ENCODE data around the gene L3MBTL1. TPM values are rescaled to one million over a fixed set of nuclear protein-coding genes. Genes with fewer than 3 reads are reported as not detected.

L3MBTL1 gene
- total and polyA plus RNA-seq, 3 donors from 2014 or later = 16.9 to 68.1 (median 64.5) TPM

- no peak overlapping the region for H3K27ac ChIP-seq
- H3K36me3 ChIP-seq (ENCODE audit: low read depth, missing control alignments) = no peaks in the 10 kb centered on the region
- no peaks in the 10 kb centered on the region for H3K9me3 ChIP-seq
- H3K4me3 ChIP-seq = no peak overlapping the region
- intact Hi-C loops (cut with DNase I; ENCODE audit: low total_unique reads) = no loop called here
- no peak for DNase-seq
- TF ChIP-seq, protein P1, sequence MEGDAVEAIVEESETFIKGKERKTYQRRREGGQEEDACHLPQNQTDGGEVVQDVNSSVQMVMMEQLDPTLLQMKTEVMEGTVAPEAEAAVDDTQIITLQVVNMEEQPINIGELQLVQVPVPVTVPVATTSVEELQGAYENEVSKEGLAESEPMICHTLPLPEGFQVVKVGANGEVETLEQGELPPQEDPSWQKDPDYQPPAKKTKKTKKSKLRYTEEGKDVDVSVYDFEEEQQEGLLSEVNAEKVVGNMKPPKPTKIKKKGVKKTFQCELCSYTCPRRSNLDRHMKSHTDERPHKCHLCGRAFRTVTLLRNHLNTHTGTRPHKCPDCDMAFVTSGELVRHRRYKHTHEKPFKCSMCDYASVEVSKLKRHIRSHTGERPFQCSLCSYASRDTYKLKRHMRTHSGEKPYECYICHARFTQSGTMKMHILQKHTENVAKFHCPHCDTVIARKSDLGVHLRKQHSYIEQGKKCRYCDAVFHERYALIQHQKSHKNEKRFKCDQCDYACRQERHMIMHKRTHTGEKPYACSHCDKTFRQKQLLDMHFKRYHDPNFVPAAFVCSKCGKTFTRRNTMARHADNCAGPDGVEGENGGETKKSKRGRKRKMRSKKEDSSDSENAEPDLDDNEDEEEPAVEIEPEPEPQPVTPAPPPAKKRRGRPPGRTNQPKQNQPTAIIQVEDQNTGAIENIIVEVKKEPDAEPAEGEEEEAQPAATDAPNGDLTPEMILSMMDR (IDR thresholded peaks at IDR 0.05) = no peak
- H3K27me3 ChIP-seq = no peaks in the 10 kb centered on the region
- H3K4me1 ChIP-seq = peaks cover 7% of the 10 kb centered on the region
- WGBS, 2 donors = 92 to 100% methylated on average over 1 of the region's 1 CpG
Observed at GRCh38 chr20:43520074-43520630, 12.7 kb downstream of the L3MBTL1 start.

- H3K27me3 ChIP-seq = no peaks in the 10 kb centered on the region
- H3K4me3 ChIP-seq = no peak overlapping the region
- no peaks in the 10 kb centered on the region for H3K9me3 ChIP-seq
- 86 to 90% methylated on average over 5 of the region's 5 CpGs for WGBS, 2 donors
- no peak for DNase-seq
- no peak overlapping the region for H3K27ac ChIP-seq
- intact Hi-C loops (cut with DNase I; ENCODE audit: low total_unique reads) = no loop called here
- no peaks in the 10 kb centered on the region for H3K4me1 ChIP-seq
- no peaks in the 10 kb centered on the region for H3K36me3 ChIP-seq (ENCODE audit: low read depth, missing control alignments)
- no peak for TF ChIP-seq POLR2A (IDR thresholded peaks at IDR 0.05)
- TF ChIP-seq, protein P1 (IDR thresholded peaks at IDR 0.05) = no peak
Observed at GRCh38 chr20:43525021-43525420, 17.5 kb downstream of the L3MBTL1 start.

GRCh38 chr20:43528258-43528875 is 20.9 kb downstream of the L3MBTL1 start:
- no peak for DNase-seq
- no peak overlapping the region for H3K27ac ChIP-seq
- no peak overlapping the region for H3K4me3 ChIP-seq
- TF ChIP-seq POLR2A (IDR thresholded peaks at IDR 0.05) = no peak
- TF ChIP-seq, protein P1 (IDR thresholded peaks at IDR 0.05) = no peak
- no peaks in the 10 kb centered on the region for H3K9me3 ChIP-seq
- no peaks in the 10 kb centered on the region for H3K27me3 ChIP-seq
- H3K4me1 ChIP-seq = no peaks in the 10 kb centered on the region
- intact Hi-C loops (cut with DNase I; ENCODE audit: low total_unique reads) = no loop called here
- WGBS, 2 donors = 88 to 89% methylated on average over 8 of the region's 8 CpGs
- H3K36me3 ChIP-seq (ENCODE audit: low read depth, missing control alignments) = no peaks in the 10 kb centered on the region

DNA sequence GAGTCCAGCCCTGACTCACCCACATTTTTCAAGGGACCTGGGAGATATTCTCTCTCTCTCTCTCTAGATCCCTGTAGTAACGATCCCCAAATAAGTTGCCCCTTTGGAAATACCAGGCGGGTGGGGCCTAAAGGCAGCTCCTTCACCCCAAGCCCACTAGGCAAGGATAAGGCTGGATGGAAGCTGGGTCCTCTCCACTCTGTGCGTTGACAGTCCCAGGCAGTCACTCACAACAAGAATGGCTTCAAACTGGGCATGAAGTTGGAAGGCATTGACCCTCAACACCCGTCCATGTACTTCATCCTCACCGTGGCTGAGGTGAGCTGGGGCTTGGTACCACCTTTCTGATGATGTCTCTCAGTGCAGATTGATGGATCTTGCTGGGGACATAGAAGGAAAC is 21.6 kb downstream of the L3MBTL1 start:
- Histone ChIP-seq H3K36me3 (ENCODE audit: low read depth, missing control alignments) (no peaks in the 10 kb centered on the region), H3K4me1 (no peaks in the 10 kb centered on the region), H3K27me3 (no peaks in the 10 kb centered on the region), H3K9me3 (no peaks in the 10 kb centered on the region), H3K4me3 (no peak overlapping the region), H3K27ac (no peak overlapping the region)
- intact Hi-C loops (cut with DNase I; ENCODE audit: low total_unique reads) = no loop called here
- DNase-seq = no peak
- WGBS, 2 donors = 96 to 100% methylated on average over 2 to 5 of the region's 5 CpGs
- TF ChIP-seq, protein P1 (IDR thresholded peaks at IDR 0.05) = no peak
- no peak for TF ChIP-seq POLR2A (IDR thresholded peaks at IDR 0.05)

Measured in testis (tissue), 3 donors.